Right lobe of liver (tissue), 4 donors: ENCODE data around the gene SMPD2.

Experiments
- CTCF ChIP-seq, 4 donors: fragments of 200-600 bp in 3 of 4; fragments of 450-650 bp in 1 of 4; IDR thresholded peaks; one replicate each; pipeline versions ENCODE4 v1.5.1 to v1.8.0; 2016 to 2022; ENCODE audit warnings: antibody characterized with exemption in 4 of 4, mild to moderate bottlenecking in 2 of 4
- POLR2A ChIP-seq: fragments of 450-650 bp; IDR thresholded peaks from one replicate; pipeline ENCODE4 v1.6.1; 2017; ENCODE audit warnings: antibody characterized with exemption, mild to moderate bottlenecking
- donor health status: DM: no; HTN: no; CAD: no.
- donor health status: DM: no; HTN: no; CAD: no.
- donor health status: DM: no; HTN: yes; CAD: no.

- TF ChIP-seq CTCF (IDR thresholded peaks at IDR 0.05): no peak
- TF ChIP-seq POLR2A: no peak
Measured at GRCh38 chr6:109451376-109451775, 10.9 kb downstream of the SMPD2 start.
